Thyroid gland (tissue), 4 donors: Measurements from ENCODE around the gene RAP1A.

Experiments
- CTCF ChIP-seq, 6 experiments: fragments of 200-600 bp in 3 of 6; fragments of 450-650 bp in 3 of 6; sonication (generic) in 3 of 6; IDR thresholded peaks; one replicate each; pipeline ENCODE4 v1.5.1; 2016 to 2019; ENCODE audit warnings: antibody characterized with exemption in 6 of 6, mild to moderate bottlenecking in 2 of 6, inconsistent platforms in 1 of 6, moderate library complexity in 1 of 6
- POLR2A ChIP-seq, 2 donors: fragments of 450-650 bp; IDR thresholded peaks; one replicate each; pipeline ENCODE4 v1.6.1; 2017; ENCODE audit warnings: antibody characterized with exemption in 2 of 2, mild to moderate bottlenecking in 2 of 2, moderate library complexity in 1 of 2

GRCh38 chr1:111615870-111616715 lies 3.5 kb upstream of the RAP1A start:
- TF ChIP-seq CTCF (IDR thresholded peaks at IDR 0.05) = no peak
- TF ChIP-seq POLR2A (IDR thresholded peaks at IDR 0.05) = no peak
